ENCODE results near the gene SETD1A.
"Not testable (repeated sequence)": the region's sequence is repeated elsewhere in the genome, so short reads cannot be mapped to it uniquely, and the experiment has no call there.

SETD1A gene

GRCh38 chr16:31001507-31002249, 44.1 kb downstream of the SETD1A start:
- no peak for DNase-seq

GRCh38 chr16:31002250-31002700, 44.7 kb downstream of the SETD1A start:
- no peak for DNase-seq

- DNase-seq: no peak
These were observed 45.3 kb downstream of the SETD1A start for GRCh38 chr16:31002862-31003341.

GRCh38 chr16:31003744-31004143, 46.2 kb downstream of the SETD1A start:
- no peak for DNase-seq

GRCh38 chr16:31004658-31005057, 47.1 kb downstream of the SETD1A start:
- no peak for DNase-seq

- no peak for DNase-seq
These were observed 48.0 kb downstream of the SETD1A start for GRCh38 chr16:31005350-31006085.

- no peak for DNase-seq
These were observed 48.5 kb downstream of the SETD1A start for GRCh38 chr16:31006086-31006385.

- no peak for DNase-seq
These were observed 49.0 kb downstream of the SETD1A start for GRCh38 chr16:31006589-31006988.

GRCh38 chr16:31007684-31008083, 50.1 kb downstream of the SETD1A start:
- no peak for DNase-seq

GRCh38 chr16:31008149-31008548, 50.6 kb downstream of the SETD1A start:
- DNase-seq: no peak

GRCh38 chr16:31008551-31008950, 51.0 kb downstream of the SETD1A start:
- DNase-seq: no peak

GRCh38 chr16:31009120-31009519, 51.6 kb downstream of the SETD1A start:
- DNase-seq: no peak

GRCh38 chr16:31009894-31010584, 52.5 kb downstream of the SETD1A start:
- DNase-seq: no peak

GRCh38 chr16:31010585-31011325, 53.2 kb downstream of the SETD1A start, which contains the start of gene STX1B:
TSS of gene STX1B (minus strand) at chr16:31010638. CDS start at chr16:31010396, 242 bp downstream.
- DNase-seq: no peak

GRCh38 chr16:31011815-31012214, 54.3 kb downstream of the SETD1A start:
- DNase-seq: not testable (repeated sequence)

GRCh38 chr16:31013292-31013691, 55.7 kb downstream of the SETD1A start:
- DNase-seq: not testable (repeated sequence)

- DNase-seq: no peak
These were observed 58.5 kb downstream of the SETD1A start for GRCh38 chr16:31016018-31016417.

GRCh38 chr16:31017756-31018155, 60.2 kb downstream of the SETD1A start:
- DNase-seq: not testable (repeated sequence)

GRCh38 chr16:31020536-31020935, 63.0 kb downstream of the SETD1A start:
- DNase-seq: no peak

- no peak for DNase-seq
These were observed 65.1 kb downstream of the SETD1A start for GRCh38 chr16:31022544-31023251.

GRCh38 chr16:31023252-31023602, 65.7 kb downstream of the SETD1A start:
- DNase-seq: no peak

GRCh38 chr16:31023627-31024226, 66.2 kb downstream of the SETD1A start:
- no peak for DNase-seq

Data from NCI-H2029 (cell line).